GM10248 (cell line): Measurements from ENCODE around the gene NCEH1.

ENCODE experiments used
- CTCF ChIA-PET: fragments of 300-600 bp; sonication (Branson Sonifier 250); formaldehyde crosslinking; extraction: SDS; loops from one replicate; lab custom pipeline; 2021; ENCODE audit warnings: antibody characterized with exemption; lab: Yijun Ruan, JAX
- POLR2A ChIA-PET: fragments of 350-650 bp; sonication (Branson Sonifier 250); formaldehyde crosslinking; extraction: SDS; loops from one replicate; lab custom pipeline; 2020; ENCODE audit warnings: antibody characterized with exemption; lab: Yijun Ruan, JAX
- DNase-seq: peaks from one replicate; pipeline ENCODE4 v3.0.0; 2012; ENCODE audit errors: extremely low spot score
- CTCF ChIP-seq: IDR thresholded peaks from 2 replicates; pipeline ENCODE4 v1.5.1; 2012; ENCODE audit warnings: mild to moderate bottlenecking, low read depth; ENCODE audit errors: extremely low read depth, missing control alignments, control extremely low read depth

Gene NCEH1

DNA sequence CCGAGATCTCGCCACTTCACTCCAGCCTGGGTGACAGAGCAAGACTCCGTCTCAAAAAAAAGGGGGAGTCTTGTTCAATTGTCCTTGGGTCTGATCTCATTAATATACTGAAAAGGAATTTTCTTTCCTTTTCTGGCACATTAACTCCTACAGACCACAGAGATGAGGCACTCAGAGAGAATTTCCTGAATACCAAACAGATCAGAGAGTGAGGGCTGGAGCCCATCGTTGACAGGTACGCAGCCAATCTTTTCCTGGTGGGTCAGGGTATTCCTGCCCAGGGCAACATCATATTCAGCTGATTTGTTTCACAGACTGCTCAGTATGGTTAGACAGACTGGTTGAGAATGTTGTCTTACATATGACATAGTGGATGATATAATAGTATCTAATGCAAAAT, 104.8 kb downstream of the NCEH1 start:
- DNase-seq: no peak
- POLR2A ChIA-PET: no interaction called here
- CTCF ChIA-PET: interaction anchor here (1.5 to 8.9 kb wide), 4 partner anchors 11 to 67 kb away, joined by 3 to 66 read pairs (median 16); no protein-coding TSS in a partner anchor
- no peak for TF ChIP-seq CTCF

DNA sequence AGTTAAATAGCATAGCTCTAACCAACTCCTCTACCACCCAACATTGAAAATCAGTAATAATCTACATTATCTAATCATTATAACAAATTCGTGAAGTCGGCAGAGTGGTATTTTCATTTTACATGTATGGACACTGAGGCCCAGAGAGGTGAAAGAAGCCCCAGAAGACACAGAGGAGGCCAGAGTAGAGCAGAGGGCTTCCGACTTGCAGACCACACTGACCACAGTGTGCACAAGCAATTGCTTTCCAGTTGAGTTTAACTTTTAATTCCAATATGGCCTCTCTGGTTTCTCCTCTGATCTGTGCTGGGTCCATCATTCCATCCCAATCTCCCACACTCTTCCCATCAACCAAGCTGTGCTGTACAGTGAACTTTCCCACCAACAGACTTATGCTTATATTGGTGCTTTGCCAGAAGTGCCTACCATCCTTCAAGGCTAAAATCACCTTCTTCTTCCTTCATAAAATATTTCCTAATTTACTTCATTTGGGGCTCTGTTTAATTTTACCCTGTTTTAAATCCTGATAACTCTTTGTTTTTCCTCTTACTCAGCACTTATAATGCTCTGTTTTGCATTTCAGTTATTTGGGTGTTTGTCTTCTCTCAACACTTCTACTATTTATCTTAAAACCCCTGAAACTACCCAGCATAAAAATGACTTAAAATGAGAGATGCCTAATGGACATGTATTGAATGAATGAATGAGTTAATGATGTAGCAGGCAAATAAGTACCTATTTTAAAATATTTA, 105.8 kb downstream of the NCEH1 start:
- DNase-seq: no peak
- ChIA-PET POLR2A (no interaction called here), CTCF (interaction anchor here (1.0 to 8.9 kb wide), 4 partner anchors 8 to 17 kb away, joined by 3 to 66 read pairs (median 12); no protein-coding TSS in a partner anchor)
- TF ChIP-seq CTCF: no peak

DNA sequence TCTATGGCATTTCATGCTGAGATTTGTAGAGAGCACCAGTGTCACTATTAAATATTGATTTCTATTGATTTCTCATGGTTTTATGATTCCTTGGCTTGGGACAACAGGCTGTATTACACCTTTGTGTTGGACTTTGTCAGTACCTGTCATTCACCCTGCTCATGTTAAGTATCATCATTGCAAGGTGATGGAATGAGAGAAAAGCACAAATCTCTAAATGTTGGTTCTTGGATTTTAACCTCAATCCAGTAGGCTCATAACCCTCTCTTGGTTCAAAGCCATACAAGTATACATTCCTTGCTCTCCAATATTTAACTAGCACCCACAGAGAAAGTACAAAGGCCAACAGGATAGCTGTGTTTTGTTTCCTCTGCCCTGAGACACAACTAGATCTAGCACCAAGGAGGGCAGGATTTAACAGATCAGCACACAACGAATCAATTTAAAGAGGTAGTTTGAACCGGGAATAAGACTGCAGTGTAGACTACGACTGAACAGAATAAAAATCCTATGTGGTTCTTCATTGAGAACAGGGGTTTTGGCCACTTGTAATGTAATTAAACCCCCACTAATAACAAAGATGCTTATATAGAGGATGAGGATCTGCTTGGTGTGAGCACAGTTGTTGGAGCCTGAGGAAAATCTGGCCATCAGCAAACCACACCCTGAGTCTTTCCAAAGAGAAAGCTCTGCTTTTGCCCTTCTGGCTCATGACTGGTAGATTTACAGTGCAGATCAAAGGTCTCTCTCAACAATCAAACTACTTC, 109.6 kb downstream of the NCEH1 start:
- no peak for DNase-seq
- POLR2A ChIA-PET: no interaction called here
- CTCF ChIA-PET: interaction anchor here (0.8 to 2.7 kb wide), 6 partner anchors 8 to 73 kb away, joined by 3 to 11 read pairs (median 4); no protein-coding TSS in a partner anchor
- TF ChIP-seq CTCF: no peak

DNA sequence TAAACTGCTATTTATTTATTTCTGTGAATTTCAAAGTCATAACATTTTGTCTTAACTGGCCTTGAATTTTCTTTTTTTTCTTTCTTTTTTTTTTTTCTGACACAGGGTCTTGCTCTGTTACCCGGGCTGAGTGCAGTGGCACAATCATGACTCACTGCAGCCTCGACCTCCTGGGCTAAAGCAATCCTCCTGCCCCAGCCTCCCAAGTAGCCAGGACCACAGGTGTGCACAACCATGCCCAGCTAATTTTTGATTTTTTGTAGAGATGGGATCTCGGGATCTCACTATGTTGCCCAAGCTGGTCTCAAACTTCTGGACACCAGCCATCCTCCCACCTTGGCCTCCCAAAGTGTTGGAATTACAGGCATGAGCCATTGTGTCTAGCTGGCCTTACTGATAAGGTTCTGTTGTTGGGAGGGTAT, 110.2 kb downstream of the NCEH1 start:
- ChIA-PET POLR2A (no interaction called here), CTCF (interaction anchor here (0.8 kb wide), 1 partner anchor 8 kb away, joined by 3 read pairs; no protein-coding TSS in a partner anchor)
- no peak for DNase-seq
- TF ChIP-seq CTCF: no peak

GRCh38 chr3:172598904-172599303, 112.0 kb downstream of the NCEH1 start:
- TF ChIP-seq CTCF: no peak
- ChIA-PET CTCF (interaction anchor here (0.6 kb wide), 1 partner anchor 1142 kb away, joined by 3 read pairs; no protein-coding TSS in a partner anchor), POLR2A (no interaction called here)
- no peak for DNase-seq

- ChIA-PET CTCF (interaction anchor here (0.8 to 5.7 kb wide), 46 partner anchors 10 to 278 kb away, joined by 3 to 66 read pairs (median 6); no protein-coding TSS in a partner anchor), POLR2A (no interaction called here)
- TF ChIP-seq CTCF: no peak
- DNase-seq: no peak
These were observed 114.5 kb downstream of the NCEH1 start for GRCh38 chr3:172596394-172596706.
